Astrocyte (in vitro differentiated cells and primary cell): Measurements from ENCODE around the gene DSCAM. TPM values are rescaled to one million over a fixed set of nuclear protein-coding genes. Genes with fewer than 3 reads are reported as not detected.

Source experiments
- DNase-seq: peaks from one replicate; pipeline ENCODE4 v3.0.0-alpha.2; 2010; ENCODE audit warnings: low read depth
- FAIRE-seq: peaks from 2 replicates; lab custom pipeline; 2011; peaks lifted over from hg19 to GRCh38; lab: Jason Lieb, UNC
- H2AFZ ChIP-seq: 2 replicates; pipeline ENCODE4 v1.6.0; 2012; ENCODE audit warnings: low read depth, low read length, inconsistent platforms
- H3K27ac ChIP-seq: 2 replicates; pipeline ENCODE4 v1.5.1; 2011; ENCODE audit warnings: low read depth, low read length, inconsistent platforms
- H3K27me3 ChIP-seq: 2 replicates; pipeline ENCODE4 v1.6.0; 2011; ENCODE audit warnings: low read length, inconsistent platforms; ENCODE audit not compliant: insufficient read depth
- H3K36me3 ChIP-seq: 2 replicates; pipeline ENCODE4 v1.5.1; 2011; ENCODE audit warnings: low read length, inconsistent platforms; ENCODE audit not compliant: insufficient read depth
- H3K4me1 ChIP-seq: 2 replicates; pipeline ENCODE4 v1.5.1; 2011; ENCODE audit warnings: low read length, inconsistent platforms; ENCODE audit not compliant: insufficient read depth
- H3K4me2 ChIP-seq: 2 replicates; pipeline ENCODE4 v1.6.0; 2012; ENCODE audit warnings: low read length, inconsistent platforms
- H3K4me3 ChIP-seq: 2 replicates; pipeline ENCODE4 v1.5.1; 2011; ENCODE audit warnings: low read depth, mild to moderate bottlenecking, low read length, inconsistent platforms; ENCODE audit not compliant: insufficient read depth
- H3K79me2 ChIP-seq: 2 replicates; pipeline ENCODE4 v1.6.0; 2012; ENCODE audit warnings: mild to moderate bottlenecking, low read length, inconsistent platforms; ENCODE audit not compliant: insufficient read depth
- H3K9ac ChIP-seq: 2 replicates; pipeline ENCODE4 v1.6.0; 2012; ENCODE audit warnings: mild to moderate bottlenecking, low read length, inconsistent platforms
- H3K9me3 ChIP-seq: 2 replicates; pipeline ENCODE4 v1.5.1; 2012; ENCODE audit warnings: low read depth, mild to moderate bottlenecking, low read length, inconsistent platforms; ENCODE audit not compliant: insufficient read depth
- H4K20me1 ChIP-seq: 2 replicates; pipeline ENCODE4 v1.6.0; 2012; ENCODE audit warnings: low read length, inconsistent platforms; ENCODE audit not compliant: insufficient read depth
- H3K27ac Mint-ChIP-seq: one replicate; pipeline ENCODE4 v1.8.0; 2021; ENCODE audit warnings: mild to moderate bottlenecking, mixed read lengths; ENCODE audit not compliant: unreplicated experiment
- H3K27me3 Mint-ChIP-seq: one replicate; pipeline ENCODE4 v1.8.0; 2021; ENCODE audit warnings: low read depth, mixed read lengths; ENCODE audit not compliant: unreplicated experiment
- H3K36me3 Mint-ChIP-seq: one replicate; pipeline ENCODE4 v1.8.0; 2021; ENCODE audit warnings: low read depth, mixed read lengths; ENCODE audit not compliant: unreplicated experiment
- H3K4me1 Mint-ChIP-seq: one replicate; pipeline ENCODE4 v1.8.0; 2021; ENCODE audit warnings: low read depth, mixed read lengths; ENCODE audit not compliant: unreplicated experiment
- H3K4me3 Mint-ChIP-seq: one replicate; pipeline ENCODE4 v1.8.0; 2021; ENCODE audit warnings: mild to moderate bottlenecking, moderate library complexity, mixed read lengths; ENCODE audit not compliant: unreplicated experiment
- H3K9me3 Mint-ChIP-seq: one replicate; pipeline ENCODE4 v1.8.0; 2021; ENCODE audit warnings: mild to moderate bottlenecking, mixed read lengths; ENCODE audit not compliant: unreplicated experiment
- EZH2 ChIP-seq: IDR thresholded peaks from 2 replicates; pipeline ENCODE4 v1.6.1; 2012; ENCODE audit warnings: mild to moderate bottlenecking, low read length, inconsistent platforms; ENCODE audit not compliant: insufficient read depth
- total RNA-seq: library from RNA; stranded (reverse); gene quantifications from 2 replicates; pipeline ENCODE4 v1.2.1, GENCODE V29; 2021
- TF ChIP-seq, protein P1 (sequence below): IDR thresholded peaks from 2 replicates; pipeline ENCODE4 v1.5.1; 2011; ENCODE audit warnings: low read depth, mild to moderate bottlenecking, inconsistent platforms, low read length, moderate library complexity; ENCODE audit not compliant: insufficient read depth

The DSCAM gene
- total RNA-seq, 1 donor from 2014 or later: 0.18 TPM

DNA sequence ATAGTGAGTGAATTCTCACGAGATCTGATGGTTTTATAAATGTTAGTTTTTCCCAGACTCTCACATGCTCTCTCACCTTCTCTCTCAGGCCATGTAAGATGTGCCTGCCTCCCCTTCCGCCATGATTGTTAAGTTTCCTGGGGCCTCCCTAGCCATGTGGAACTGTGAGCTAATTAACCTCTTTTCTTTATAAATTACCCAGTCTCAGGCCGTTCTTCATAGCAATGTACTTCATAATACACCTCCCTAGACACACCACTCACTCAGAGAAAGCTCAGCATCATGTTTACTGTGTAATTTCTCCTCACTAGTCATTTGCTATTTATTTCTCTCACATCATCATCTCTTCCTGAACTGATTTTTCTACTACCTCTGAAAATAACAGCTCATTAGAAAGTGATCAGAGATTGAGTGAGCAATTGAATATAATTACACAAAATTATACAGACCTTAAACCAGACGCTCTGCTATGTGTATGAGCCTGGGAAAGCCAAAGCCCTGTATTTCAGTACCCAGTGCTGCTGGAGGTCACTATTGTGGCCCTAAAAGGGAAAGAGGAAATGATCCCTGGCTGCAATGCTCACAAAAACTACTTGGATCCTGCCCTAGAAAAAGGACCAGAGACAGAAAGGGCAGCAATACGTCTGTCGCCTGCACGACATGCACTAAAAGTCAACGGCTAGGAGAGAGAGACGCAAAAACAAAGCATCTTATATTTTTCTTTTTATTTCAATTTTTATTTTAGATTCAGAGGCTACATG, 284.5 kb downstream of the DSCAM start:
- Mint-ChIP-seq H3K4me3 (no peak overlapping the region), H3K4me1 (no peaks in the 10 kb centered on the region), H3K27me3 (no peaks in the 10 kb centered on the region), H3K27ac (no peak overlapping the region), H3K9me3 (peaks cover 4% of the 10 kb centered on the region), H3K36me3 (no peaks in the 10 kb centered on the region)
- H3K27ac ChIP-seq: no peak overlapping the region
- FAIRE-seq: no peak
- H3K9me3 ChIP-seq: no peaks in the 10 kb centered on the region
- H3K4me2 ChIP-seq: no peak overlapping the region
- no peaks in the 10 kb centered on the region for H3K27me3 ChIP-seq
- DNase-seq: no peak
- H3K36me3 ChIP-seq: no peaks in the 10 kb centered on the region
- H4K20me1 ChIP-seq: no peaks in the 10 kb centered on the region
- H3K4me1 ChIP-seq: no peaks in the 10 kb centered on the region
- H3K9ac ChIP-seq: no peak overlapping the region
- H3K79me2 ChIP-seq: no peaks in the 10 kb centered on the region
- TF ChIP-seq, protein P1, sequence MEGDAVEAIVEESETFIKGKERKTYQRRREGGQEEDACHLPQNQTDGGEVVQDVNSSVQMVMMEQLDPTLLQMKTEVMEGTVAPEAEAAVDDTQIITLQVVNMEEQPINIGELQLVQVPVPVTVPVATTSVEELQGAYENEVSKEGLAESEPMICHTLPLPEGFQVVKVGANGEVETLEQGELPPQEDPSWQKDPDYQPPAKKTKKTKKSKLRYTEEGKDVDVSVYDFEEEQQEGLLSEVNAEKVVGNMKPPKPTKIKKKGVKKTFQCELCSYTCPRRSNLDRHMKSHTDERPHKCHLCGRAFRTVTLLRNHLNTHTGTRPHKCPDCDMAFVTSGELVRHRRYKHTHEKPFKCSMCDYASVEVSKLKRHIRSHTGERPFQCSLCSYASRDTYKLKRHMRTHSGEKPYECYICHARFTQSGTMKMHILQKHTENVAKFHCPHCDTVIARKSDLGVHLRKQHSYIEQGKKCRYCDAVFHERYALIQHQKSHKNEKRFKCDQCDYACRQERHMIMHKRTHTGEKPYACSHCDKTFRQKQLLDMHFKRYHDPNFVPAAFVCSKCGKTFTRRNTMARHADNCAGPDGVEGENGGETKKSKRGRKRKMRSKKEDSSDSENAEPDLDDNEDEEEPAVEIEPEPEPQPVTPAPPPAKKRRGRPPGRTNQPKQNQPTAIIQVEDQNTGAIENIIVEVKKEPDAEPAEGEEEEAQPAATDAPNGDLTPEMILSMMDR: no peak
- TF ChIP-seq EZH2: no peak
- no peak overlapping the region for H2AFZ ChIP-seq
- H3K4me3 ChIP-seq: no peak overlapping the region

DNA sequence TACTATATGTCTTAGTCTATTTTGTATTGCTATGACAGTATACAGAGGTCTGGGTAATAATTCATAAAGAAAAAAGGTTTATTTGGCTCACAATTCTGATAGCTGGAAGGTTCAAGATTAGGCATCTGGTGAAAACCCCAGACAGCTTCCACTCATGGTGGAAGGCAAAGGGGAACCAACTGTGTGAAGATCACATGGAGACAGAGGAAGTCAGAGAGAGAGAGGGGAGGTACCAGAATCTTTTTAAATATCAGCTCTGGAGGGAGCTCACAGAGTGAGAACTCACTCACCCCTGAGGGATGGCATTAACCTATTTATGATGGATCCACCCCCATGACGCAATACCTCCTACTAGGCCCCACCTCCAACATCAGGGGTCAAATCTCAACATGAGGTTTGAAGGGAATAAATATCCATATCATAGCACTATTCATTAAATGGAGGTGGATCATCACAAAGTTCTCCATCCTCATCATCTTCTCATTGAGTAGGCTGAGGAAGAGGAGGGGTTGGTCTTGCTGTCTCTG, 290.5 kb downstream of the DSCAM start:
- no peak overlapping the region for H3K27ac Mint-ChIP-seq
- Histone ChIP-seq H3K4me1 (no peaks in the 10 kb centered on the region), H3K9ac (no peak overlapping the region), H3K4me3 (no peak overlapping the region), H3K79me2 (no peaks in the 10 kb centered on the region), H3K27ac (no peak overlapping the region), H3K36me3 (no peaks in the 10 kb centered on the region), H3K4me2 (no peak overlapping the region), H2AFZ (no peak overlapping the region), H3K27me3 (no peaks in the 10 kb centered on the region), H3K9me3 (no peaks in the 10 kb centered on the region), H4K20me1 (no peaks in the 10 kb centered on the region)
- FAIRE-seq (no peak), DNase-seq (no peak)
- no peaks in the 10 kb centered on the region for H3K36me3 Mint-ChIP-seq
- H3K4me1 Mint-ChIP-seq: no peaks in the 10 kb centered on the region
- TF ChIP-seq, protein P1: no peak
- TF ChIP-seq EZH2: no peak
- H3K27me3 Mint-ChIP-seq: no peaks in the 10 kb centered on the region
- no peak overlapping the region for H3K4me3 Mint-ChIP-seq
- H3K9me3 Mint-ChIP-seq: peaks cover 2% of the 10 kb centered on the region

DNA sequence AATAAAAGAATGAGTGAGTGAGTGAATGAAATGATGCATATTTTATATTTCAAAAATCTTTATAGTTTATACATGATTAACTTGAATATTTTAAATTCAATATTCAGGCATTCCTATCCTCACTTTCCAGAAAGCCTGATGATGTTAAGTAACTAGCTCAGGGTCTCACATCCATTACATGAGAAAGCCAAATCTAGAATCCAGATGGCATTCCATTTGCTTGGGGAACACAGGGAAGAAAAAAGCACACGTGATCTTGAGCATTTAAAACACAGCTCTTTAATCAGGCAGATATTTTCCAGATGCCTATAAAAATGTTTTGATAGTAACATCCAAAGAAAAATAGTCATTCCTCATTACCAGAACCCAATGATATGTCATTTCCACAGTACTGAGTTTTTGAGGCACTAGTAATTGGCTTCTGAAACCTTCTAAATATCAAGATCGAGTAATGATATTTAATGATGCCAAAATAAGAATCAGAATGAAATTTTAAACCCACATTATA, 291.9 kb downstream of the DSCAM start:
- Histone ChIP-seq H3K9me3 (no peaks in the 10 kb centered on the region), H4K20me1 (no peaks in the 10 kb centered on the region), H3K27me3 (no peaks in the 10 kb centered on the region), H2AFZ (no peak overlapping the region), H3K79me2 (no peaks in the 10 kb centered on the region), H3K9ac (no peak overlapping the region), H3K4me1 (no peaks in the 10 kb centered on the region), H3K27ac (no peak overlapping the region), H3K4me3 (no peak overlapping the region), H3K4me2 (no peak overlapping the region), H3K36me3 (no peaks in the 10 kb centered on the region)
- no peaks in the 10 kb centered on the region for H3K27me3 Mint-ChIP-seq
- TF ChIP-seq, protein P1: no peak
- no peak for TF ChIP-seq EZH2
- no peaks in the 10 kb centered on the region for H3K36me3 Mint-ChIP-seq
- no peak overlapping the region for H3K27ac Mint-ChIP-seq
- DNase-seq: no peak
- H3K4me3 Mint-ChIP-seq: no peak overlapping the region
- H3K9me3 Mint-ChIP-seq: peaks cover 2% of the 10 kb centered on the region
- no peaks in the 10 kb centered on the region for H3K4me1 Mint-ChIP-seq
- no peak for FAIRE-seq
